Inflammatory macrophage (primary cell): ENCODE results near the gene PRKG1.

ENCODE experiments used
- DNase-seq, 2 donors: peaks; one replicate each; pipeline ENCODE4 v3.0.0-alpha.2; 2020 to 2022

Gene PRKG1

GRCh38 chr10:51768886-51769465 is 694.7 kb downstream of the PRKG1 start:
- no peak for DNase-seq

GRCh38 chr10:51770709-51771108 is 696.4 kb downstream of the PRKG1 start:
- no peak for DNase-seq

GRCh38 chr10:51772387-51772786 is 698.1 kb downstream of the PRKG1 start:
- no peak for DNase-seq

- no peak for DNase-seq
Observed at GRCh38 chr10:51773681-51774080, 699.4 kb downstream of the PRKG1 start.

- DNase-seq, result no peak
Observed at GRCh38 chr10:51783941-51784340, 709.7 kb downstream of the PRKG1 start.

- no peak for DNase-seq
Observed at GRCh38 chr10:51786016-51786683, 711.9 kb downstream of the PRKG1 start.

GRCh38 chr10:51786684-51787035 is 712.4 kb downstream of the PRKG1 start:
- DNase-seq, result no peak

GRCh38 chr10:51788273-51788672 is 714.0 kb downstream of the PRKG1 start:
- no peak for DNase-seq

- no peak for DNase-seq
Observed at GRCh38 chr10:51789118-51789517, 714.8 kb downstream of the PRKG1 start.

- DNase-seq, result no peak
Observed at GRCh38 chr10:51789903-51790302, 715.6 kb downstream of the PRKG1 start.

GRCh38 chr10:51792678-51793077 is 718.4 kb downstream of the PRKG1 start:
- DNase-seq, result no peak

- DNase-seq, result no peak
Observed at GRCh38 chr10:51800121-51800520, 725.8 kb downstream of the PRKG1 start.

GRCh38 chr10:51800725-51801424 is 726.6 kb downstream of the PRKG1 start:
- no peak for DNase-seq

- no peak for DNase-seq
Observed at GRCh38 chr10:51802030-51802429, 727.7 kb downstream of the PRKG1 start.

- DNase-seq, result no peak
Observed at GRCh38 chr10:51804866-51805265, 730.6 kb downstream of the PRKG1 start.

GRCh38 chr10:51806079-51806835 is 732.0 kb downstream of the PRKG1 start:
- DNase-seq, result no peak

- no peak for DNase-seq
Observed at GRCh38 chr10:51808187-51808586, 733.9 kb downstream of the PRKG1 start.

GRCh38 chr10:51815723-51816122 is 741.4 kb downstream of the PRKG1 start:
- no peak for DNase-seq

GRCh38 chr10:51821045-51821444 is 746.8 kb downstream of the PRKG1 start:
- no peak for DNase-seq

- DNase-seq, result no peak
Observed at GRCh38 chr10:51821745-51822144, 747.5 kb downstream of the PRKG1 start.

GRCh38 chr10:51832652-51833383 is 758.5 kb downstream of the PRKG1 start:
- peak in 1 of 2 donors; percentile 27 for DNase-seq

GRCh38 chr10:51834548-51834947 is 760.3 kb downstream of the PRKG1 start:
- DNase-seq, result no peak

GRCh38 chr10:51838471-51838870 is 764.2 kb downstream of the PRKG1 start:
- no peak for DNase-seq
